ENCODE measurements around the gene DCUN1D2. TPM values are rescaled to one million over a fixed set of nuclear protein-coding genes. Genes with fewer than 3 reads are reported as not detected.

The DCUN1D2 gene
- total RNA-seq, 1 experiment from 2014 or later: 33.0 TPM

GRCh38 chr13:113533161-113533840 is 42.8 kb upstream of the DCUN1D2 start:
- Histone ChIP-seq H3K79me2 (ENCODE audit: low read depth) (no peaks in the 10 kb centered on the region; the same call in 1 of the 2 replicates), H3K4me2 (peak overlapping the region; percentile 88), H3K4me3 (peak overlapping the region; percentile 50; the same call in 1 of the 2 replicates), H3K9me2 (ENCODE audit: insufficient read depth) (no peaks in the 10 kb centered on the region), H2AFZ (no peak overlapping the region), H3K9me3 (ENCODE audit: insufficient read depth, low read depth) (no peaks in the 10 kb centered on the region), H3K27me3 (ENCODE audit: insufficient read depth, low read depth) (no peaks in the 10 kb centered on the region), H3K27ac (peak overlapping the region; percentile 89), H4K20me1 (ENCODE audit: insufficient read depth) (peaks cover 1% of the 10 kb centered on the region; the same call in 1 of the 2 replicates), H3F3A (ENCODE audit: insufficient read depth, low read depth) (peaks cover 48% of the 10 kb centered on the region), H3K4me1 (replicated peaks; ENCODE audit: insufficient read depth) (peaks cover 43% of the 10 kb centered on the region), H3K36me3 (ENCODE audit: low read depth) (peaks cover 12% of the 10 kb centered on the region; the same call in 1 of the 2 replicates)
- BruUV-seq (replicated peaks): TSS peak; percentile 20
- TF ChIP-seq EZH2 (IDR thresholded peaks at IDR 0.05; ENCODE audit: low read depth) (no peak), CTCF (conservative IDR thresholded peaks at IDR 0.05) (no peak)
- intact Hi-C loops (cut with micrococcal nuclease; ENCODE audit: unreplicated experiment): loop anchor here (2.0 kb wide), 1 partner anchor 52 kb away; the partner anchor contains the start of gene TFDP1
- ChIA-PET CTCF (interaction anchor here (0.6 kb wide), 1 partner anchor 12 kb away, joined by 7 read pairs; no protein-coding TSS in a partner anchor), POLR2A (ENCODE audit: unreplicated experiment) (interaction anchor here (0.5 to 0.6 kb wide), 4 partner anchors 17 to 511 kb away, joined by 3 to 4 read pairs (median 4); no protein-coding TSS in a partner anchor)
- DNase-seq: peak; percentile 95 to 97

GRCh38 chr13:113532156-113532806 is 41.8 kb upstream of the DCUN1D2 start:
- CTCF ChIA-PET: interaction anchor here (0.6 kb wide), 1 partner anchor 13 kb away, joined by 7 read pairs; no protein-coding TSS in a partner anchor
- intact Hi-C loops (cut with micrococcal nuclease; ENCODE audit: unreplicated experiment): loop anchor here (1.0 to 2.0 kb wide), 2 partner anchors 39 to 53 kb away; partner anchors contain the start of gene TFDP1
- peak; percentile 85 to 92 for DNase-seq

More at GRCh38 chr13:113532156-113532806, 41.8 kb upstream of the DCUN1D2 start:
- POLR2A ChIA-PET (ENCODE audit: unreplicated experiment): interaction anchor here (0.5 to 0.7 kb wide), 4 partner anchors 13 to 53 kb away, joined by 3 to 10 read pairs (median 4); no protein-coding TSS in a partner anchor
- H3K27ac ChIP-seq: peak overlapping the region; percentile 54
- no peaks in the 10 kb centered on the region for H3K27me3 ChIP-seq (ENCODE audit: insufficient read depth, low read depth)
- H3K4me2 ChIP-seq: peak overlapping the region; percentile 65
- H3K9me2 ChIP-seq (ENCODE audit: insufficient read depth): no peaks in the 10 kb centered on the region
- H2AFZ ChIP-seq: no peak overlapping the region
- no TSS peak for BruUV-seq (replicated peaks)
- peaks cover 40% of the 10 kb centered on the region for H3F3A ChIP-seq (ENCODE audit: insufficient read depth, low read depth)
- H3K4me3 ChIP-seq: no peak overlapping the region
- no peaks in the 10 kb centered on the region; the same call in 1 of the 2 replicates for H3K79me2 ChIP-seq (ENCODE audit: low read depth)
- no peaks in the 10 kb centered on the region for H3K9me3 ChIP-seq (ENCODE audit: insufficient read depth, low read depth)
- no peaks in the 10 kb centered on the region for H4K20me1 ChIP-seq (ENCODE audit: insufficient read depth)
- no peak for TF ChIP-seq CTCF (conservative IDR thresholded peaks at IDR 0.05)
- no peak for TF ChIP-seq EZH2 (IDR thresholded peaks at IDR 0.05; ENCODE audit: low read depth)
- peaks cover 43% of the 10 kb centered on the region for H3K4me1 ChIP-seq (replicated peaks; ENCODE audit: insufficient read depth)
- peaks cover 12% of the 10 kb centered on the region; the same call in 1 of the 2 replicates for H3K36me3 ChIP-seq (ENCODE audit: low read depth)
